Astrocyte (in vitro differentiated cells and primary cell): ENCODE data around the gene CDK14. TPM values are rescaled to one million over a fixed set of nuclear protein-coding genes. Genes with fewer than 3 reads are reported as not detected.

ENCODE experiments used
- DNase-seq: peaks from one replicate; pipeline ENCODE4 v3.0.0-alpha.2; 2010; ENCODE audit warnings: low read depth
- FAIRE-seq: peaks from 2 replicates; lab custom pipeline; 2011; peaks lifted over from hg19 to GRCh38; lab: Jason Lieb, UNC
- H2AFZ ChIP-seq: 2 replicates; pipeline ENCODE4 v1.6.0; 2012; ENCODE audit warnings: low read depth, low read length, inconsistent platforms
- H3K27ac ChIP-seq: 2 replicates; pipeline ENCODE4 v1.5.1; 2011; ENCODE audit warnings: low read depth, low read length, inconsistent platforms
- H3K27me3 ChIP-seq: 2 replicates; pipeline ENCODE4 v1.6.0; 2011; ENCODE audit warnings: low read length, inconsistent platforms; ENCODE audit not compliant: insufficient read depth
- H3K36me3 ChIP-seq: 2 replicates; pipeline ENCODE4 v1.5.1; 2011; ENCODE audit warnings: low read length, inconsistent platforms; ENCODE audit not compliant: insufficient read depth
- H3K4me1 ChIP-seq: 2 replicates; pipeline ENCODE4 v1.5.1; 2011; ENCODE audit warnings: low read length, inconsistent platforms; ENCODE audit not compliant: insufficient read depth
- H3K4me2 ChIP-seq: 2 replicates; pipeline ENCODE4 v1.6.0; 2012; ENCODE audit warnings: low read length, inconsistent platforms
- H3K4me3 ChIP-seq: 2 replicates; pipeline ENCODE4 v1.5.1; 2011; ENCODE audit warnings: low read depth, mild to moderate bottlenecking, low read length, inconsistent platforms; ENCODE audit not compliant: insufficient read depth
- H3K79me2 ChIP-seq: 2 replicates; pipeline ENCODE4 v1.6.0; 2012; ENCODE audit warnings: mild to moderate bottlenecking, low read length, inconsistent platforms; ENCODE audit not compliant: insufficient read depth
- H3K9ac ChIP-seq: 2 replicates; pipeline ENCODE4 v1.6.0; 2012; ENCODE audit warnings: mild to moderate bottlenecking, low read length, inconsistent platforms
- H3K9me3 ChIP-seq: 2 replicates; pipeline ENCODE4 v1.5.1; 2012; ENCODE audit warnings: low read depth, mild to moderate bottlenecking, low read length, inconsistent platforms; ENCODE audit not compliant: insufficient read depth
- H4K20me1 ChIP-seq: 2 replicates; pipeline ENCODE4 v1.6.0; 2012; ENCODE audit warnings: low read length, inconsistent platforms; ENCODE audit not compliant: insufficient read depth
- H3K27ac Mint-ChIP-seq: one replicate; pipeline ENCODE4 v1.8.0; 2021; ENCODE audit warnings: mild to moderate bottlenecking, mixed read lengths; ENCODE audit not compliant: unreplicated experiment
- H3K27me3 Mint-ChIP-seq: one replicate; pipeline ENCODE4 v1.8.0; 2021; ENCODE audit warnings: low read depth, mixed read lengths; ENCODE audit not compliant: unreplicated experiment
- H3K36me3 Mint-ChIP-seq: one replicate; pipeline ENCODE4 v1.8.0; 2021; ENCODE audit warnings: low read depth, mixed read lengths; ENCODE audit not compliant: unreplicated experiment
- H3K4me1 Mint-ChIP-seq: one replicate; pipeline ENCODE4 v1.8.0; 2021; ENCODE audit warnings: low read depth, mixed read lengths; ENCODE audit not compliant: unreplicated experiment
- H3K4me3 Mint-ChIP-seq: one replicate; pipeline ENCODE4 v1.8.0; 2021; ENCODE audit warnings: mild to moderate bottlenecking, moderate library complexity, mixed read lengths; ENCODE audit not compliant: unreplicated experiment
- H3K9me3 Mint-ChIP-seq: one replicate; pipeline ENCODE4 v1.8.0; 2021; ENCODE audit warnings: mild to moderate bottlenecking, mixed read lengths; ENCODE audit not compliant: unreplicated experiment
- EZH2 ChIP-seq: IDR thresholded peaks from 2 replicates; pipeline ENCODE4 v1.6.1; 2012; ENCODE audit warnings: mild to moderate bottlenecking, low read length, inconsistent platforms; ENCODE audit not compliant: insufficient read depth
- total RNA-seq: library from RNA; stranded (reverse); gene quantifications from 2 replicates; pipeline ENCODE4 v1.2.1, GENCODE V29; 2021
- TF ChIP-seq, protein P1 (sequence below): IDR thresholded peaks from 2 replicates; pipeline ENCODE4 v1.5.1; 2011; ENCODE audit warnings: low read depth, mild to moderate bottlenecking, inconsistent platforms, low read length, moderate library complexity; ENCODE audit not compliant: insufficient read depth

CDK14 gene
- total RNA-seq, 1 donor from 2014 or later: 30.2 TPM

DNA sequence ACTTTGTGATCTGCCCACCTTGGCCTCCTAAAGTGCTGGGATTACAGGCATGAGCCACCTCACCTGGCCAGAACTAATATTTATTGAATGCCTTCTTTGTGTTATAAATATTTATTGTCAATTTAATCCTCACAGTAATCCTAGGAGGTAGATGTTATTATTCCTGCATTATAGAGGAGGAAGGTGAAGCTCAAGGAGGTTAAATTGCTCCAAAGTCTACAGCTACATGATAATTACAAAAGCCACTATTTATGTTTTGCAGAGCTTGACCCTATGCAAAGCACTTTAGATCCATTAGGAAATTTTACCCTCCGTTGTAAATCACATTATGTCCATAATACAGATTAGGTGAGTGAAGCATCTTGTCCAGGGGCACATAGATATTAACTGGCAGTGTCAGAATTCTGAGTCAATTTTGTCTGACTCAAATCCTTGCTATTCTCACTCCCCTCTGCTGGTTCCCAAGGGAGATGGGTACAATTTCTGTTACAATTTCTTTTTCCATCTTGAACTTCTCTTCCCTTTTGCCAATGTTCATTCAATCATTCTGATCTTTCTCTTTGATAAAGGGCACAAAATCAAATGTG lies 25.7 kb upstream of the CDK14 start:
- no peaks in the 10 kb centered on the region for H3K36me3 ChIP-seq
- Mint-ChIP-seq H3K27me3 (no peaks in the 10 kb centered on the region), H3K36me3 (no peaks in the 10 kb centered on the region), H3K9me3 (no peaks in the 10 kb centered on the region), H3K27ac (no peak overlapping the region), H3K4me1 (no peaks in the 10 kb centered on the region), H3K4me3 (no peak overlapping the region)
- no peak overlapping the region for H3K9ac ChIP-seq
- no peaks in the 10 kb centered on the region for H3K27me3 ChIP-seq
- no peaks in the 10 kb centered on the region for H4K20me1 ChIP-seq
- no peaks in the 10 kb centered on the region for H3K4me1 ChIP-seq
- no peak for TF ChIP-seq EZH2
- TF ChIP-seq, protein P1, sequence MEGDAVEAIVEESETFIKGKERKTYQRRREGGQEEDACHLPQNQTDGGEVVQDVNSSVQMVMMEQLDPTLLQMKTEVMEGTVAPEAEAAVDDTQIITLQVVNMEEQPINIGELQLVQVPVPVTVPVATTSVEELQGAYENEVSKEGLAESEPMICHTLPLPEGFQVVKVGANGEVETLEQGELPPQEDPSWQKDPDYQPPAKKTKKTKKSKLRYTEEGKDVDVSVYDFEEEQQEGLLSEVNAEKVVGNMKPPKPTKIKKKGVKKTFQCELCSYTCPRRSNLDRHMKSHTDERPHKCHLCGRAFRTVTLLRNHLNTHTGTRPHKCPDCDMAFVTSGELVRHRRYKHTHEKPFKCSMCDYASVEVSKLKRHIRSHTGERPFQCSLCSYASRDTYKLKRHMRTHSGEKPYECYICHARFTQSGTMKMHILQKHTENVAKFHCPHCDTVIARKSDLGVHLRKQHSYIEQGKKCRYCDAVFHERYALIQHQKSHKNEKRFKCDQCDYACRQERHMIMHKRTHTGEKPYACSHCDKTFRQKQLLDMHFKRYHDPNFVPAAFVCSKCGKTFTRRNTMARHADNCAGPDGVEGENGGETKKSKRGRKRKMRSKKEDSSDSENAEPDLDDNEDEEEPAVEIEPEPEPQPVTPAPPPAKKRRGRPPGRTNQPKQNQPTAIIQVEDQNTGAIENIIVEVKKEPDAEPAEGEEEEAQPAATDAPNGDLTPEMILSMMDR: no peak
- H3K27ac ChIP-seq: no peak overlapping the region
- no peaks in the 10 kb centered on the region for H3K9me3 ChIP-seq
- peak; percentile 34 for FAIRE-seq
- H3K4me2 ChIP-seq: no peak overlapping the region
- H2AFZ ChIP-seq: no peak overlapping the region
- no peak overlapping the region for H3K4me3 ChIP-seq
- no peak for DNase-seq
- H3K79me2 ChIP-seq: no peaks in the 10 kb centered on the region

DNA sequence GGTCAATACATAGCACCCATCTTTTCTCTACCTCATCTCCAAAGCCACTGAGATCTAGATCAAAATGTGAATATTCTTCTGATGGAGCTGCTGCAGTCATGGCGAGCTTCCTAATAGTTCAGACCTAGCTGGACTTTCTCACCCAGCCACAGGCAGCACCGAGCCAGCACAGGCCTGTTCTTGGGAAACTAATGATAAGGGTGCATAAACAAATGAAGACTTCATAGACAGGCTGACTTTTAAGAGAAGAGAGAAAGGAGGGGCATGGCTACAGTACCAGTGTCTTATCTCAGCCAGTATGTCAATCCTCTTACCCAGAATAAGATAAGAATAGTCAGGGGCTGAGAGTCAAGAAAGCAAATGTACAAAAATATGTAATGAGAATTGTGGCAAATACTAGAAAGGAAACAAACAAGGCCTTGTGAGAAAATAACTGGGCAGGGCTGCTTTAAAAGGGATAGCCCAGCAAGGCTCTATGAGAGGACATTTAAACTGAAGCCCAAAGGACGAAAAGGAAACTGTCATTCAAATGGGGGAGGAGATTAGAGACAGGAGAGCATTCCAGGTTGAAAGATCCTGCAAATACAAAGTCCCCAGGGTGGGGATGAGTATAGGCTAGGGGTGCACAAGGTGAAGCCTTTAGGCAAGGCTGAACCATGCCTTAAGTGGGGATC lies 21.8 kb upstream of the CDK14 start:
- H3K4me3 Mint-ChIP-seq: no peak overlapping the region
- Histone ChIP-seq H3K9ac (no peak overlapping the region), H3K27me3 (no peaks in the 10 kb centered on the region), H3K4me3 (no peak overlapping the region), H2AFZ (no peak overlapping the region), H3K36me3 (no peaks in the 10 kb centered on the region), H3K79me2 (no peaks in the 10 kb centered on the region), H3K4me2 (no peak overlapping the region), H3K27ac (no peak overlapping the region), H4K20me1 (no peaks in the 10 kb centered on the region), H3K4me1 (peaks cover 5% of the 10 kb centered on the region), H3K9me3 (no peaks in the 10 kb centered on the region)
- no peaks in the 10 kb centered on the region for H3K9me3 Mint-ChIP-seq
- DNase-seq: peak; percentile 77
- H3K4me1 Mint-ChIP-seq: peaks cover 4% of the 10 kb centered on the region
- H3K27ac Mint-ChIP-seq: no peak overlapping the region
- TF ChIP-seq EZH2: no peak
- TF ChIP-seq, protein P1: no peak
- H3K27me3 Mint-ChIP-seq: no peaks in the 10 kb centered on the region
- no peaks in the 10 kb centered on the region for H3K36me3 Mint-ChIP-seq
- no peak for FAIRE-seq

DNA sequence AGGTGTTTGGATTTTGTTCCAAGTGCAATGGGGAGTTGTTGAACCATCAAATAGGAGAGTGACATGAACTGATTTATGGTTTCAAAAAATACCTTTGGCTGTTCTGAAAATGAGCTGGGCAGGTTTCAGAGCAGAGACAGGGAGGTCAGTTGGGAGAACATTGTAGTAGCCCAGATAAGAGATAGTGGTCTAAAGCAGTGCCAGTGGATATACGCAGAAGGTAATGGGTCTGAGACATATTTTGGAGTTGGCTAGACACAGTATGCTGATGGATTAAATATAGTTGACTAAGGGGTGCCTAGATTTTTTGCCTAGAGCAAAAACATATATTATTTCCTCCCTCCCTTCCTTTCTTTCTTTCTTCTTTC lies 21.3 kb upstream of the CDK14 start:
- H3K79me2 ChIP-seq: no peaks in the 10 kb centered on the region
- no peaks in the 10 kb centered on the region for H4K20me1 ChIP-seq
- H3K9me3 ChIP-seq: no peaks in the 10 kb centered on the region
- no peak overlapping the region for H3K4me2 ChIP-seq
- no peak overlapping the region for H3K27ac ChIP-seq
- H3K4me3 Mint-ChIP-seq: no peak overlapping the region
- no peaks in the 10 kb centered on the region for H3K27me3 ChIP-seq
- DNase-seq (no peak), FAIRE-seq (no peak)
- H3K4me3 ChIP-seq: no peak overlapping the region
- no peaks in the 10 kb centered on the region for H3K9me3 Mint-ChIP-seq
- TF ChIP-seq, protein P1: no peak
- TF ChIP-seq EZH2: no peak
- H3K27me3 Mint-ChIP-seq: no peaks in the 10 kb centered on the region
- no peaks in the 10 kb centered on the region for H3K36me3 Mint-ChIP-seq
- no peak overlapping the region for H3K27ac Mint-ChIP-seq
- H3K4me1 Mint-ChIP-seq: peaks cover 5% of the 10 kb centered on the region
- peaks cover 9% of the 10 kb centered on the region for H3K4me1 ChIP-seq
- H3K9ac ChIP-seq: no peak overlapping the region
- no peaks in the 10 kb centered on the region for H3K36me3 ChIP-seq
- no peak overlapping the region for H2AFZ ChIP-seq
